BLaER1 (cell line): ENCODE results near the gene ATP11A.
A peak's percentile ranks its signal among the peaks of the same experiment; 100 is the strongest.

Experiments
- H3K27ac ChIP-seq: shearing (Covaris generic); formaldehyde crosslinking; 2 replicates; pipeline ENCODE4 v1.8.1; 2022
- H3K27me3 ChIP-seq: shearing (Covaris generic); formaldehyde crosslinking; 2 replicates; pipeline ENCODE4 v1.8.1; 2022
- H3K36me3 ChIP-seq: shearing (Covaris generic); formaldehyde crosslinking; 2 replicates; pipeline ENCODE4 v1.8.1; 2022
- H3K4me1 ChIP-seq: shearing (Covaris generic); formaldehyde crosslinking; 2 replicates; pipeline ENCODE4 v1.8.1; 2022
- H3K4me2 ChIP-seq: shearing (Covaris generic); formaldehyde crosslinking; 2 replicates; pipeline ENCODE4 v1.8.1; 2022
- H3K4me3 ChIP-seq: shearing (Covaris generic); formaldehyde crosslinking; 2 replicates; pipeline ENCODE4 v1.8.1; 2022
- H3K9ac ChIP-seq: shearing (Covaris generic); formaldehyde crosslinking; 2 replicates; pipeline ENCODE4 v1.8.1; 2022
- H3K9me3 ChIP-seq: shearing (Covaris generic); formaldehyde crosslinking; 2 replicates; pipeline ENCODE4 v1.8.1; 2022
- H4K20me1 ChIP-seq: shearing (Covaris generic); formaldehyde crosslinking; 2 replicates; pipeline ENCODE4 v1.8.1; 2022
- Cebpa-rat ChIP-seq: shearing (Covaris generic); IDR thresholded peaks from 2 replicates; pipeline ENCODE4 v1.8.1; 2022

ATP11A gene

GRCh38 chr13:112897956-112898620, 208.2 kb downstream of the ATP11A start:
- no peak overlapping the region for H3K9ac ChIP-seq
- no peak overlapping the region for H3K4me3 ChIP-seq
- H3K4me2 ChIP-seq = no peak overlapping the region
- no peak for TF ChIP-seq Cebpa-rat
- H3K36me3 ChIP-seq = no peaks in the 10 kb centered on the region
- H4K20me1 ChIP-seq = peaks cover 56% of the 10 kb centered on the region
- H3K27me3 ChIP-seq = peaks cover 92% of the 10 kb centered on the region
- peaks cover 8% of the 10 kb centered on the region; the same call in 1 of the 2 replicates for H3K9me3 ChIP-seq
- H3K4me1 ChIP-seq = peaks cover 33% of the 10 kb centered on the region
- no peak overlapping the region for H3K27ac ChIP-seq

- peaks cover 49% of the 10 kb centered on the region for H4K20me1 ChIP-seq
- H3K27me3 ChIP-seq = peaks cover 92% of the 10 kb centered on the region
- no peaks in the 10 kb centered on the region for H3K36me3 ChIP-seq
- no peak overlapping the region for H3K4me3 ChIP-seq
- no peak overlapping the region for H3K4me2 ChIP-seq
- peaks cover 14% of the 10 kb centered on the region for H3K9me3 ChIP-seq
- no peak overlapping the region for H3K27ac ChIP-seq
- TF ChIP-seq Cebpa-rat = no peak
- H3K9ac ChIP-seq = no peak overlapping the region
- peaks cover 26% of the 10 kb centered on the region for H3K4me1 ChIP-seq
These were observed 208.9 kb downstream of the ATP11A start for GRCh38 chr13:112898621-112899280.

GRCh38 chr13:112899281-112900225, 209.7 kb downstream of the ATP11A start:
- H3K4me1 ChIP-seq = peaks cover 23% of the 10 kb centered on the region
- H3K27ac ChIP-seq = no peak overlapping the region
- H3K4me3 ChIP-seq = no peak overlapping the region
- TF ChIP-seq Cebpa-rat = no peak
- H4K20me1 ChIP-seq = peaks cover 47% of the 10 kb centered on the region
- H3K36me3 ChIP-seq = no peaks in the 10 kb centered on the region
- peaks cover 95% of the 10 kb centered on the region for H3K27me3 ChIP-seq
- H3K9ac ChIP-seq = no peak overlapping the region
- no peak overlapping the region for H3K4me2 ChIP-seq
- peaks cover 22% of the 10 kb centered on the region for H3K9me3 ChIP-seq

- H3K4me1 ChIP-seq = peaks cover 16% of the 10 kb centered on the region
- no peak overlapping the region for H3K4me2 ChIP-seq
- H3K4me3 ChIP-seq = no peak overlapping the region
- TF ChIP-seq Cebpa-rat = no peak
- no peak overlapping the region for H3K27ac ChIP-seq
- H4K20me1 ChIP-seq = peaks cover 40% of the 10 kb centered on the region
- no peak overlapping the region for H3K9ac ChIP-seq
- H3K36me3 ChIP-seq = no peaks in the 10 kb centered on the region
- peaks cover 95% of the 10 kb centered on the region for H3K27me3 ChIP-seq
- peaks cover 29% of the 10 kb centered on the region for H3K9me3 ChIP-seq
These were observed 210.4 kb downstream of the ATP11A start for GRCh38 chr13:112900226-112900600.

GRCh38 chr13:112900691-112901091, 210.9 kb downstream of the ATP11A start:
- no peak overlapping the region for H3K4me3 ChIP-seq

GRCh38 chr13:112902101-112902651, 212.3 kb downstream of the ATP11A start:
- Histone ChIP-seq H3K4me2 (no peak overlapping the region), H3K27me3 (peaks cover 95% of the 10 kb centered on the region), H3K36me3 (no peaks in the 10 kb centered on the region), H3K9ac (no peak overlapping the region), H3K4me3 (no peak overlapping the region), H4K20me1 (peaks cover 33% of the 10 kb centered on the region; the same call in 1 of the 2 replicates), H3K4me1 (peaks cover 12% of the 10 kb centered on the region), H3K9me3 (peaks cover 46% of the 10 kb centered on the region), H3K27ac (no peak overlapping the region)
- TF ChIP-seq Cebpa-rat = no peak

More at GRCh38 chr13:112900691-112901091, 210.9 kb downstream of the ATP11A start:
- Histone ChIP-seq H3K9ac (no peak overlapping the region), H3K27ac (no peak overlapping the region), H3K4me2 (peak overlapping the region; percentile 13; the same call in 1 of the 2 replicates), H3K36me3 (no peaks in the 10 kb centered on the region), H3K9me3 (peaks cover 34% of the 10 kb centered on the region), H3K27me3 (peaks cover 95% of the 10 kb centered on the region), H3K4me1 (peaks cover 11% of the 10 kb centered on the region), H4K20me1 (peaks cover 36% of the 10 kb centered on the region)
- no peak for TF ChIP-seq Cebpa-rat

- H3K9me3 ChIP-seq = peaks cover 46% of the 10 kb centered on the region
- H3K27ac ChIP-seq = no peak overlapping the region
These were observed 212.8 kb downstream of the ATP11A start for GRCh38 chr13:112902669-112903068.

GRCh38 chr13:112903071-112903577, 213.3 kb downstream of the ATP11A start:
- peaks cover 95% of the 10 kb centered on the region for H3K27me3 ChIP-seq
- H3K9ac ChIP-seq = no peak overlapping the region
- TF ChIP-seq Cebpa-rat = no peak
- peaks cover 46% of the 10 kb centered on the region for H3K9me3 ChIP-seq
- no peaks in the 10 kb centered on the region for H3K36me3 ChIP-seq
- no peak overlapping the region for H3K27ac ChIP-seq
- H4K20me1 ChIP-seq = peaks cover 38% of the 10 kb centered on the region
- H3K4me2 ChIP-seq = no peak overlapping the region
- no peak overlapping the region for H3K4me3 ChIP-seq
- H3K4me1 ChIP-seq = peaks cover 21% of the 10 kb centered on the region

More at GRCh38 chr13:112902669-112903068, 212.8 kb downstream of the ATP11A start:
- Histone ChIP-seq H3K36me3 (no peaks in the 10 kb centered on the region), H3K9ac (no peak overlapping the region), H3K4me2 (no peak overlapping the region), H3K27me3 (peaks cover 95% of the 10 kb centered on the region), H4K20me1 (peaks cover 34% of the 10 kb centered on the region), H3K4me3 (no peak overlapping the region), H3K4me1 (peaks cover 17% of the 10 kb centered on the region)
- TF ChIP-seq Cebpa-rat = no peak

- Histone ChIP-seq H3K27ac (no peak overlapping the region), H3K4me3 (no peak overlapping the region), H3K9me3 (peaks cover 46% of the 10 kb centered on the region), H3K4me1 (peaks cover 27% of the 10 kb centered on the region), H3K4me2 (no peak overlapping the region), H4K20me1 (peaks cover 44% of the 10 kb centered on the region), H3K36me3 (no peaks in the 10 kb centered on the region), H3K9ac (no peak overlapping the region), H3K27me3 (peaks cover 93% of the 10 kb centered on the region)
- TF ChIP-seq Cebpa-rat = no peak
These were observed 213.9 kb downstream of the ATP11A start for GRCh38 chr13:112903606-112904195.
